Measurements from ENCODE around the gene KCNA1. TPM values are rescaled to one million over a fixed set of nuclear protein-coding genes. Genes with fewer than 3 reads are reported as not detected.

Gene KCNA1
- total RNA-seq, 1 donor from 2014 or later = 0.40 TPM

DNA sequence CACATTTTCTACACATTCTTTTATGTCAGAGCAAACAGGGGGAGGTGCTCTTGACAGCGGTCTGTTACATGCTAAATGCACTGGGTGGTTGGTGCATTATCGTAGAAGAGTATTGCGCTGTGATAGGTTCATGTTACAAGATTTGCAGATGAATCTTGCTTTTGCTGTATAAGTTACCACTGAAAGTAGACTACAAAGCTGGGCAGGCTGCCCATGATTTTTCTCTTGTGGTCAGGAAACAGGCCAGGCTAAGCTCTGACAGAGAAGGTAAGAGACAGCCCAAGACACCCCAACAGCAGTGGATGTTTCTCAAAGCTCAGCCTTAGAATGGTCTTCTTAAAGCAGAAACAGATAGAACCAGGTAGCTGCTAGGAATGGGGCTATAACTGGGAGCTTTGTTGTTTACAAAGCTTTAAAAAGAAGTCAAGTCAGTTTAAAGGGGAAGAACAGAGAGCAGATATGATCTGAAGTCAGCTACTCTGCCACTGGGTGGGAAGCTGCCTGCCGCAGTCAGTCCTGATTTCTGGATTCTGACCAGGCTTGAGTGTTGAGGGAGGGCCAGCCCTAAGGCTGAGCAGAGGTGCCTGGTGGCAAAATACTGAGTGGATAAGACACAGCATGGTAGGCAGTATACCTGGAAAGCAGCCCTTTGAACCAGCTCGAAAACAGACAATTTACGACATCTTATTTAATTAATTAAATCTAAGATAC lies 9.4 kb downstream of the KCNA1 start:
- H3K27me3 Mint-ChIP-seq (ENCODE audit: unreplicated experiment) = peaks cover 53% of the 10 kb centered on the region
- H3K4me1 Mint-ChIP-seq (ENCODE audit: unreplicated experiment) = no peaks in the 10 kb centered on the region
- no peak overlapping the region for H3K27ac Mint-ChIP-seq (ENCODE audit: unreplicated experiment)
- TF ChIP-seq, protein P1, sequence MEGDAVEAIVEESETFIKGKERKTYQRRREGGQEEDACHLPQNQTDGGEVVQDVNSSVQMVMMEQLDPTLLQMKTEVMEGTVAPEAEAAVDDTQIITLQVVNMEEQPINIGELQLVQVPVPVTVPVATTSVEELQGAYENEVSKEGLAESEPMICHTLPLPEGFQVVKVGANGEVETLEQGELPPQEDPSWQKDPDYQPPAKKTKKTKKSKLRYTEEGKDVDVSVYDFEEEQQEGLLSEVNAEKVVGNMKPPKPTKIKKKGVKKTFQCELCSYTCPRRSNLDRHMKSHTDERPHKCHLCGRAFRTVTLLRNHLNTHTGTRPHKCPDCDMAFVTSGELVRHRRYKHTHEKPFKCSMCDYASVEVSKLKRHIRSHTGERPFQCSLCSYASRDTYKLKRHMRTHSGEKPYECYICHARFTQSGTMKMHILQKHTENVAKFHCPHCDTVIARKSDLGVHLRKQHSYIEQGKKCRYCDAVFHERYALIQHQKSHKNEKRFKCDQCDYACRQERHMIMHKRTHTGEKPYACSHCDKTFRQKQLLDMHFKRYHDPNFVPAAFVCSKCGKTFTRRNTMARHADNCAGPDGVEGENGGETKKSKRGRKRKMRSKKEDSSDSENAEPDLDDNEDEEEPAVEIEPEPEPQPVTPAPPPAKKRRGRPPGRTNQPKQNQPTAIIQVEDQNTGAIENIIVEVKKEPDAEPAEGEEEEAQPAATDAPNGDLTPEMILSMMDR (IDR thresholded peaks at IDR 0.05) = no peak
- no peak for DNase-seq (ENCODE audit: extremely low spot score, unreplicated experiment)
- H3K36me3 Mint-ChIP-seq (ENCODE audit: unreplicated experiment) = no peaks in the 10 kb centered on the region
- no peak overlapping the region for H3K4me3 Mint-ChIP-seq (ENCODE audit: unreplicated experiment)
- H3K9me3 Mint-ChIP-seq (ENCODE audit: unreplicated experiment) = no peaks in the 10 kb centered on the region

DNA sequence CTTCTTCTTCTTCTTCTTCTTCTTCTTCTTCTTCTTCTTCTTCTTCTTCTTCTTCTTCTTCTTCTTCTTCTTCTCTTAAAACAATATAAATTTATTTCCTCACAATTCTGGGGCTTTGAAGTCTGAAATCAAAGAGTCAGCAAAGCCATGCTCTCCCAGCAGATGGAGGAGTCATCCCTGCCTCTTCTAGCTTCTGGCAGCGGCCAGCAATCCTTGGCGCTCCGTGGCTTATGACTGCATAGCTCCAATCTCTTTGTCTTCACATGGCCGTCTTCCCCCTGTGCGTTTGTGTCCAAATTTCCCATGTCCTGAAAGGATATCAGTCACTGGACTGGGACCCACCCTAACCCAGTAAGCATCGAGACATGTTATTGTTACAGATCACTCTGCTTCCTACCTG lies 22.9 kb downstream of the KCNA1 start:
- Mint-ChIP-seq H3K4me3 (ENCODE audit: unreplicated experiment) (no peak overlapping the region), H3K27ac (ENCODE audit: unreplicated experiment) (no peak overlapping the region), H3K36me3 (ENCODE audit: unreplicated experiment) (no peaks in the 10 kb centered on the region), H3K4me1 (ENCODE audit: unreplicated experiment) (no peaks in the 10 kb centered on the region), H3K27me3 (ENCODE audit: unreplicated experiment) (peaks cover 37% of the 10 kb centered on the region), H3K9me3 (ENCODE audit: unreplicated experiment) (no peaks in the 10 kb centered on the region)
- TF ChIP-seq, protein P1 (IDR thresholded peaks at IDR 0.05) = no peak
- no peak for DNase-seq (ENCODE audit: extremely low spot score, unreplicated experiment)

DNA sequence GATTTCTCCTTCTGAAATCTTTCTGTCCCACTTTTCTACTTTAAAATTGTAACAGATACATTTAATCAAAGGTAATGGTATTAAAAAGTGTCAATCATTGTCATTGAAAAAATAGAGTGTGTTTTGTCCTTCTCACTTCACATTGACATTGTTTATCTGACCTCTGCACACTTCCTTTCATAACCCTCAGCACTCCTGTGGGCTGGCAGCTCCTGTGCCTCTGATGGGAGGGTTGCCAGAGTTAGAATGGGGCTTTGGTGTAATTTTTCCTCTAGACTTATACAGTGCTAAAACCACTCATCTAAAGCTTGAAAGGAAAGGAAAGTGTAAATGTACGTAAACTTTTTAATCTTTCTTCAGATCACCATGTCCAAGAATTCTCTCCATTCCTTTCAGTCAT lies 23.7 kb downstream of the KCNA1 start:
- H3K36me3 Mint-ChIP-seq (ENCODE audit: unreplicated experiment) = no peaks in the 10 kb centered on the region
- H3K4me3 Mint-ChIP-seq (ENCODE audit: unreplicated experiment) = no peak overlapping the region
- no peak overlapping the region for H3K27ac Mint-ChIP-seq (ENCODE audit: unreplicated experiment)
- H3K4me1 Mint-ChIP-seq (ENCODE audit: unreplicated experiment) = no peaks in the 10 kb centered on the region
- no peak for DNase-seq (ENCODE audit: extremely low spot score, unreplicated experiment)
- H3K27me3 Mint-ChIP-seq (ENCODE audit: unreplicated experiment) = peaks cover 29% of the 10 kb centered on the region
- no peaks in the 10 kb centered on the region for H3K9me3 Mint-ChIP-seq (ENCODE audit: unreplicated experiment)
- TF ChIP-seq, protein P1 (IDR thresholded peaks at IDR 0.05) = no peak

DNA sequence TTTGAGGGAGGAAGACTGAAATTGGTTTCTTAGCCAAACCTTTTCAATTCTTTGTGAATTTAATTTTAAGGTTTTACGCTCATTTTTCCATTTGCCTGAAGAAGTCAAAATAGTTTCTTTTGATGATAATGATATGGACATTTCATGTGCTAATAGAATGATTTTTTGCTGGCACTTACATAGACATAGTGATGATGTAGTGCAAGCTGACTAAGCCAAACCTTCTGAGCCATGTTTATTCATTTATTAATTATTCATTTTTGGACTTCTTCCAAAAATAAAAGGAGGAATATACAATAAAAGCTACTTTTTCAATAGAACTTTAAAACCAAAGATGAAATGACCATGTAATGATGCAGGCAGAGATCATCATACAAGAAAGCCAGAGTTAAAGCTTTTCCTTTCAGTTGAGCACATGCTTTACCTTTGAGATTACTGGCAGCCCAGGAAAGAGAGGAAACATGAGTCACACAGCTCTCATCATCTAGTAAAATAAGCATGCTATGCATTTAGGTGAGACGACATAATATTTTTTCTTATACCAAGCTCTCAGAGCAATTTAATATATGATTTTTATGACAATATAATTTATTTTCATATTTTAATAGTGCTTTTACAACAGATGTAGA lies 24.8 kb downstream of the KCNA1 start:
- TF ChIP-seq, protein P1 (IDR thresholded peaks at IDR 0.05) = no peak
- Mint-ChIP-seq H3K9me3 (ENCODE audit: unreplicated experiment) (no peaks in the 10 kb centered on the region), H3K27me3 (ENCODE audit: unreplicated experiment) (peaks cover 18% of the 10 kb centered on the region), H3K4me1 (ENCODE audit: unreplicated experiment) (no peaks in the 10 kb centered on the region), H3K36me3 (ENCODE audit: unreplicated experiment) (no peaks in the 10 kb centered on the region), H3K4me3 (ENCODE audit: unreplicated experiment) (no peak overlapping the region), H3K27ac (ENCODE audit: unreplicated experiment) (no peak overlapping the region)
- DNase-seq (ENCODE audit: extremely low spot score, unreplicated experiment) = no peak

DNA sequence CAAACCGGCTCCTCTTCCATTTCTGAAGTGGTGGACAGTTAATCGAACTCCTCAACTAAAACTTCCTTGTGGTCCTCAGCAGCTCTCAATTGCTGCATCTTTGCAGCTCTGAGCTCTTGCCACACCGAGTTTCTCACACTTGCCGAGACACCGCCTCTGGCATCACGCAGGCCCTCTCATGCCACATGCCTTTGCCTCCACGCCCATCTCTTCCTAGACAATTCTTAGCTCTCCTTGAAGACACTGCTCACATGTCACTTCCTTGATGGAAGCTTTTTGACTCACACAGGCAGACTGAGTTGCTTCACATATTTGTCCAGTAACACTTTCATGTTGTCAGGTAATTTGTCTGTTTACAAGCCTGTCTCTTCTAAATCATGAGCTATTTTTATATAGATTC lies 29.2 kb downstream of the KCNA1 start:
- H3K27me3 Mint-ChIP-seq (ENCODE audit: unreplicated experiment) = no peaks in the 10 kb centered on the region
- no peak overlapping the region for H3K4me3 Mint-ChIP-seq (ENCODE audit: unreplicated experiment)
- no peaks in the 10 kb centered on the region for H3K9me3 Mint-ChIP-seq (ENCODE audit: unreplicated experiment)
- TF ChIP-seq, protein P1 (IDR thresholded peaks at IDR 0.05) = no peak
- H3K27ac Mint-ChIP-seq (ENCODE audit: unreplicated experiment) = no peak overlapping the region
- H3K36me3 Mint-ChIP-seq (ENCODE audit: unreplicated experiment) = no peaks in the 10 kb centered on the region
- DNase-seq (ENCODE audit: extremely low spot score, unreplicated experiment) = no peak
- H3K4me1 Mint-ChIP-seq (ENCODE audit: unreplicated experiment) = no peaks in the 10 kb centered on the region

Data from osteocyte (in vitro differentiated cells).